CD14-positive monocyte (primary cell): ENCODE data around the gene MED15. TPM values are rescaled to one million over a fixed set of nuclear protein-coding genes. Genes with fewer than 3 reads are reported as not detected.
A peak's percentile ranks its signal among the peaks of the same experiment; 100 is the strongest.

Source experiments
- DNase-seq, 3 donors: peaks; one replicate each; pipeline ENCODE4 v3.0.0-alpha.2; 2011 to 2022
- H2AFZ ChIP-seq: 2 replicates; pipeline ENCODE4 v1.6.0; 2012; ENCODE audit warnings: mild to moderate bottlenecking, low read depth, low read length, inconsistent platforms; ENCODE audit not compliant: insufficient read depth, poor library complexity, severe bottlenecking
- H3K27ac ChIP-seq, 2 donors: 1 replicate in 1 of 2; 2 replicates in 1 of 2; pipeline ENCODE4 v1.5.1; 2012 to 2013; ENCODE audit warnings: low read length in 2 of 2, control low read depth in 1 of 2, inconsistent platforms in 1 of 2, low read depth in 1 of 2, mild to moderate bottlenecking in 1 of 2
- H3K27me3 ChIP-seq, 2 donors: one replicate each; pipeline versions ENCODE4 v1.6.0 to v1.6.1; 2011 to 2013; ENCODE audit warnings: low read length in 2 of 2; ENCODE audit not compliant: control insufficient read depth in 2 of 2, insufficient read depth in 2 of 2
- H3K36me3 ChIP-seq, 2 donors: replicated peaks in 1 of 2; 1 replicate in 1 of 2; 2 replicates in 1 of 2; pipeline versions ENCODE4 v1.5.1 to v1.6.1; 2012 to 2013; ENCODE audit warnings: low read length in 2 of 2, control low read depth in 1 of 2, inconsistent platforms in 1 of 2, mild to moderate bottlenecking in 1 of 2; ENCODE audit not compliant: insufficient read depth in 2 of 2, control insufficient read depth in 1 of 2
- H3K4me1 ChIP-seq, 2 donors: 1 replicate in 1 of 2; 2 replicates in 1 of 2; pipeline versions ENCODE4 v1.5.1 to v1.6.1; 2012 to 2013; ENCODE audit warnings: low read length in 2 of 2, control low read depth in 1 of 2, inconsistent platforms in 1 of 2, mild to moderate bottlenecking in 1 of 2, moderate library complexity in 1 of 2; ENCODE audit not compliant: insufficient read depth in 2 of 2, control insufficient read depth in 1 of 2
- H3K4me2 ChIP-seq: replicated peaks from 2 replicates; pipeline ENCODE3; 2012; ENCODE audit warnings: low read length, moderate library complexity, mild to moderate bottlenecking; ENCODE audit not compliant: poor library complexity, severe bottlenecking; ENCODE audit errors: extremely low read depth
- H3K4me3 ChIP-seq, 3 experiments: fragments of 200-600 bp in 1 of 3; sonication (generic) in 1 of 3; replicated peaks in 1 of 3; 1 replicate in 2 of 3; 2 replicates in 1 of 3; pipeline ENCODE4 v1.5.1; 2011 to 2013; ENCODE audit warnings: low read length in 3 of 3, mild to moderate bottlenecking in 3 of 3, control low read depth in 2 of 3, low read depth in 2 of 3, inconsistent platforms in 1 of 3, moderate library complexity in 1 of 3
- H3K79me2 ChIP-seq: 2 replicates; pipeline ENCODE4 v1.6.0; 2012; ENCODE audit warnings: mild to moderate bottlenecking, control low read depth, inconsistent platforms, low read length, moderate library complexity; ENCODE audit not compliant: insufficient read depth
- H3K9ac ChIP-seq: 2 replicates; pipeline ENCODE4 v1.6.0; 2017; ENCODE audit warnings: low read length, mild to moderate bottlenecking; ENCODE audit not compliant: insufficient read depth, poor library complexity, severe bottlenecking
- H3K9me3 ChIP-seq, 2 donors: replicated peaks in 1 of 2; 1 replicate in 1 of 2; 2 replicates in 1 of 2; pipeline versions ENCODE4 v1.5.1 to v1.6.1; 2012 to 2013; ENCODE audit warnings: low read length in 2 of 2, control low read depth in 1 of 2; ENCODE audit not compliant: control insufficient read depth in 1 of 2, insufficient read depth in 1 of 2
- H4K20me1 ChIP-seq: 2 replicates; pipeline ENCODE4 v1.6.0; 2012; ENCODE audit warnings: mild to moderate bottlenecking, low read length, control low read depth, moderate library complexity; ENCODE audit not compliant: insufficient read depth
- H3K27ac Mint-ChIP-seq, 7 donors: one replicate each; pipeline ENCODE4 v1.8.0; 2020; ENCODE audit warnings: mild to moderate bottlenecking in 7 of 7, mixed read lengths in 7 of 7, moderate library complexity in 6 of 7, inconsistent platforms in 2 of 7
- H3K27me3 Mint-ChIP-seq, 3 donors: one replicate each; pipeline ENCODE4 v1.8.0; 2021 to 2022; ENCODE audit warnings: low read depth in 3 of 3, mild to moderate bottlenecking in 3 of 3, mixed read lengths in 3 of 3, moderate library complexity in 3 of 3, inconsistent platforms in 1 of 3
- H3K36me3 Mint-ChIP-seq, 2 donors: one replicate each; pipeline ENCODE4 v1.8.0; 2020; ENCODE audit warnings: mixed read lengths in 2 of 2, inconsistent platforms in 1 of 2, mild to moderate bottlenecking in 1 of 2
- H3K4me1 Mint-ChIP-seq: one replicate; pipeline ENCODE4 v1.8.0; 2020; ENCODE audit warnings: mild to moderate bottlenecking, mixed read lengths
- H3K4me3 Mint-ChIP-seq, 2 donors: one replicate each; pipeline ENCODE4 v1.8.0; 2020; ENCODE audit warnings: mild to moderate bottlenecking in 2 of 2, mixed read lengths in 2 of 2, moderate library complexity in 1 of 2
- H3K9me3 Mint-ChIP-seq, 7 donors: one replicate each; pipeline ENCODE4 v1.8.0; 2020 to 2022; ENCODE audit warnings: mixed read lengths in 7 of 7, mild to moderate bottlenecking in 6 of 7, moderate library complexity in 6 of 7, inconsistent platforms in 2 of 7
- WGBS: methylation state at CpG from one replicate; pipeline ENCODE4 v1.1.5; 2013; ENCODE audit warnings: missing lambda C conversion rate; ENCODE audit not compliant: insufficient coverage; 5-methylcytosine and 5-hydroxymethylcytosine counted together
- intact Hi-C, 2 donors: fragments of 100-400 bp; cut with micrococcal nuclease; formaldehyde crosslinking; loops; one replicate each; pipeline versions ENCODE4 v1.15.0 to v1.15.1; 2023
- polyA plus RNA-seq, 3 donors: library from polyadenylated mRNA; depleted of rRNA in 1 of 3; unstranded in 2 of 3; stranded (reverse) in 1 of 3; fragments of 300-500 nt in 2 of 3; fragments of >200 nt in 1 of 3; fragmentation: Illumina TruSeq in 2 of 3; gene quantifications; 1 replicate in 2 of 3; 2 replicates in 1 of 3; pipeline ENCODE4 v1.2.3, GENCODE V29; 2012 to 2021
- TF ChIP-seq, protein P1 (sequence below): fragments of 200-600 bp; IDR thresholded peaks from one replicate; pipeline ENCODE4 v1.8.0; 2022; ENCODE audit warnings: antibody characterized with exemption, mild to moderate bottlenecking

The MED15 gene
- polyA plus RNA-seq, 3 donors: 10.0 to 126 (median 17.8) TPM

GRCh38 chr22:20561882-20562281 lies 54.5 kb downstream of the MED15 start:
- peaks cover 77 to 95% of the 10 kb centered on the region in 2 donors for H3K36me3 Mint-ChIP-seq
- H3K4me1 Mint-ChIP-seq: peaks cover 5% of the 10 kb centered on the region

DNA sequence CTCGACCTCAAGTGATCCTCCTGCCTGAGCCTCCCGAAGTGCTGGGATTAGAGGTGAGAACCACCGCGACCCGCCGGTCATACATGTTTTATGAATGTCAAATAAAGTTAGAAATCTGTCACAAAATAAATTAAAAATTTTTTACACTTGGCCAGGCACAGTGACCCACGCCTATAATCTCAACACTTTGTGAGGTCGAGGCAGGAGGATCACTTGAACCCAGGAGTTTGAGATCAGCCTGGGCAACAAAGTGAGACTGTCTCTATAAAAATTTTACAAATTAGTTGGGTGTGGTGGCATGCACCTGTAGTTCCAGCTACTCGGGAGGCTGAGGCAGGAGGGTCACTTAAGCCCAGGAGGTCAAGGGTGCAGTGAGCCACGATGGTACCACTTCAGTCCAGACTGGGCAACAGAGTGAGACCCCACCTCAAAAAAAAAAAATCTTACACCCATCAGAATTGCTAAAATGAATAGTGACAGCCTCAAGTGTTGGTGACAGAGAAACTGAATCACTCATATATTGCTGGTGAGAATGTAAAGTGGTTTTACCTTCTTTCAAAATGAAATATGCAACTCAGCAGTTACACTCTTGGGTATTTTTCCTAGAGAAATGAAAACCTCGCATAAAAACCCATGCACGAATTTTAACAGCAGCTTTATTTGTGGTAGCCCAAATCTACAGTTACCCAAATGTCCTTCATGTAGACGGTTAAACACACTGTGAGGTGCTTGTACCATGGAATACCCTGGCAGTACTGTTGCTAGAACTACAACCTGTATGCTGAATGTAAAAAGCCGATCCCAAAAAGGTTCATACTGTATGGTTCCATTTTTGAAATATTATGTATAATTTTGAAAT lies 55.4 kb downstream of the MED15 start:
- DNase-seq: no peak
- Mint-ChIP-seq H3K27me3 (no peaks in the 10 kb centered on the region), H3K4me3 (no peak overlapping the region), H3K4me1 (peaks cover 8% of the 10 kb centered on the region), H3K9me3 (peaks cover 0 to 7% (median 0%) of the 10 kb centered on the region in 7 donors), H3K27ac (peak overlapping the region in 3 of 7 donors; percentile 19 to 61 (median 53)), H3K36me3 (peaks cover 77 to 95% of the 10 kb centered on the region in 2 donors)
- no peak overlapping the region for H3K9ac ChIP-seq
- TF ChIP-seq, protein P1, sequence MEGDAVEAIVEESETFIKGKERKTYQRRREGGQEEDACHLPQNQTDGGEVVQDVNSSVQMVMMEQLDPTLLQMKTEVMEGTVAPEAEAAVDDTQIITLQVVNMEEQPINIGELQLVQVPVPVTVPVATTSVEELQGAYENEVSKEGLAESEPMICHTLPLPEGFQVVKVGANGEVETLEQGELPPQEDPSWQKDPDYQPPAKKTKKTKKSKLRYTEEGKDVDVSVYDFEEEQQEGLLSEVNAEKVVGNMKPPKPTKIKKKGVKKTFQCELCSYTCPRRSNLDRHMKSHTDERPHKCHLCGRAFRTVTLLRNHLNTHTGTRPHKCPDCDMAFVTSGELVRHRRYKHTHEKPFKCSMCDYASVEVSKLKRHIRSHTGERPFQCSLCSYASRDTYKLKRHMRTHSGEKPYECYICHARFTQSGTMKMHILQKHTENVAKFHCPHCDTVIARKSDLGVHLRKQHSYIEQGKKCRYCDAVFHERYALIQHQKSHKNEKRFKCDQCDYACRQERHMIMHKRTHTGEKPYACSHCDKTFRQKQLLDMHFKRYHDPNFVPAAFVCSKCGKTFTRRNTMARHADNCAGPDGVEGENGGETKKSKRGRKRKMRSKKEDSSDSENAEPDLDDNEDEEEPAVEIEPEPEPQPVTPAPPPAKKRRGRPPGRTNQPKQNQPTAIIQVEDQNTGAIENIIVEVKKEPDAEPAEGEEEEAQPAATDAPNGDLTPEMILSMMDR: no peak
- WGBS: 90% methylated on average over 3 of the region's 14 CpGs
- no peak overlapping the region for H3K4me2 ChIP-seq
- H3K36me3 ChIP-seq: peaks cover 71 to 98% of the 10 kb centered on the region in 2 donors
- H3K4me3 ChIP-seq: no peak overlapping the region
- no peak overlapping the region for H2AFZ ChIP-seq
- peaks cover 73% of the 10 kb centered on the region for H4K20me1 ChIP-seq
- H3K79me2 ChIP-seq: peaks cover 4% of the 10 kb centered on the region
- intact Hi-C loops: loop anchor here in 1 of 2 donors (2.0 kb wide), 1 partner anchor 134 kb away; no protein-coding TSS in a partner anchor
- no peak overlapping the region for H3K27ac ChIP-seq
- H3K9me3 ChIP-seq: no peaks in the 10 kb centered on the region
- H3K27me3 ChIP-seq: no peaks in the 10 kb centered on the region
- H3K4me1 ChIP-seq: no peaks in the 10 kb centered on the region

More at GRCh38 chr22:20561882-20562281, 54.5 kb downstream of the MED15 start:
- Histone ChIP-seq H3K9ac (no peak overlapping the region), H3K79me2 (peaks cover 9% of the 10 kb centered on the region), H3K27me3 (no peaks in the 10 kb centered on the region), H4K20me1 (peaks cover 73% of the 10 kb centered on the region), H3K4me2 (no peak overlapping the region), H2AFZ (no peak overlapping the region), H3K4me3 (no peak overlapping the region), H3K4me1 (no peaks in the 10 kb centered on the region), H3K27ac (no peak overlapping the region), H3K36me3 (peaks cover 69 to 98% of the 10 kb centered on the region in 2 donors), H3K9me3 (no peaks in the 10 kb centered on the region)
- peak overlapping the region in 1 of 7 donors; percentile 63 for H3K27ac Mint-ChIP-seq
- H3K27me3 Mint-ChIP-seq: no peaks in the 10 kb centered on the region
- peaks cover 0 to 10% (median 2%) of the 10 kb centered on the region in 7 donors for H3K9me3 Mint-ChIP-seq
- 89% methylated on average over 3 of the region's 4 CpGs for WGBS
- no peak for DNase-seq
- TF ChIP-seq, protein P1: no peak
- H3K4me3 Mint-ChIP-seq: no peak overlapping the region
- intact Hi-C loops: loop anchor here in 1 of 2 donors (2.0 kb wide), 1 partner anchor 135 kb away; no protein-coding TSS in a partner anchor
